H9 (cell line): Measurements from ENCODE around the gene CEMIP. TPM values are rescaled to one million over a fixed set of nuclear protein-coding genes. Genes with fewer than 3 reads are reported as not detected.

Source experiments
- DNase-seq: peaks from one replicate; pipeline ENCODE4 v3.0.0-alpha.2; 2017
- H2AFZ ChIP-seq: one replicate; pipeline ENCODE4 v1.6.1; 2013; ENCODE audit warnings: mild to moderate bottlenecking, low read length, control low read depth, moderate library complexity
- H2AK5ac ChIP-seq: 2 replicates; pipeline ENCODE4 v1.6.1; 2013; ENCODE audit warnings: low read length, control low read depth, mixed read lengths; ENCODE audit not compliant: insufficient read length
- H2BK120ac ChIP-seq: one replicate; pipeline ENCODE4 v1.6.1; 2013; ENCODE audit warnings: low read depth, mild to moderate bottlenecking, low read length, control low read depth, inconsistent platforms; ENCODE audit not compliant: poor library complexity, severe bottlenecking
- H2BK12ac ChIP-seq: 2 replicates; pipeline ENCODE4 v1.6.1; 2013; ENCODE audit warnings: low read length, control low read depth, mixed read lengths, low read depth; ENCODE audit not compliant: insufficient read length
- H2BK15ac ChIP-seq: 2 replicates; pipeline ENCODE4 v1.6.1; 2013; ENCODE audit warnings: low read depth, low read length, control low read depth
- H2BK20ac ChIP-seq: one replicate; pipeline ENCODE4 v1.6.1; 2013; ENCODE audit warnings: low read depth, mild to moderate bottlenecking, low read length, control low read depth, inconsistent platforms; ENCODE audit not compliant: poor library complexity, severe bottlenecking
- H2BK5ac ChIP-seq: 2 replicates; pipeline ENCODE4 v1.6.1; 2013; ENCODE audit warnings: low read length, control low read depth, mixed read lengths; ENCODE audit not compliant: insufficient read length
- H3K14ac ChIP-seq: 2 replicates; pipeline ENCODE4 v1.6.1; 2013; ENCODE audit warnings: low read length, control low read depth; ENCODE audit not compliant: insufficient read depth
- H3K18ac ChIP-seq: 2 replicates; pipeline ENCODE4 v1.6.1; 2013; ENCODE audit warnings: low read depth, mild to moderate bottlenecking, mixed read lengths, low read length, control low read depth; ENCODE audit not compliant: insufficient read length
- H3K23ac ChIP-seq: 2 replicates; pipeline ENCODE4 v1.6.1; 2013; ENCODE audit warnings: low read length, control low read depth, mixed read lengths, low read depth; ENCODE audit not compliant: insufficient read length
- H3K23me2 ChIP-seq: 2 replicates; pipeline ENCODE4 v1.6.1; 2013; ENCODE audit warnings: low read depth, mild to moderate bottlenecking, mixed read lengths, low read length, control low read depth; ENCODE audit not compliant: insufficient read length, poor library complexity, severe bottlenecking
- H3K27ac ChIP-seq: 2 replicates; pipeline ENCODE4 v1.5.1; 2013; ENCODE audit warnings: low read length, control low read depth, mixed read lengths, low read depth; ENCODE audit not compliant: insufficient read length
- H3K27me3 ChIP-seq: 2 replicates; pipeline ENCODE4 v1.6.1; 2013; ENCODE audit warnings: low read length, control low read depth, inconsistent platforms; ENCODE audit not compliant: insufficient read depth
- H3K4ac ChIP-seq: 2 replicates; pipeline ENCODE4 v1.6.1; 2013; ENCODE audit warnings: low read depth, mild to moderate bottlenecking, control low read depth, inconsistent platforms, low read length, moderate library complexity
- H3K4me1 ChIP-seq: 2 replicates; pipeline ENCODE4 v1.6.1; 2013; ENCODE audit warnings: low read length, control low read depth, inconsistent platforms; ENCODE audit not compliant: insufficient read depth
- H3K4me2 ChIP-seq: 2 replicates; pipeline ENCODE4 v1.6.1; 2013; ENCODE audit warnings: low read length, control low read depth, mixed read lengths; ENCODE audit not compliant: insufficient read length, insufficient read depth
- H3K56ac ChIP-seq: 2 replicates; pipeline ENCODE4 v1.6.1; 2013; ENCODE audit warnings: low read depth, mild to moderate bottlenecking, mixed read lengths, low read length, control low read depth; ENCODE audit not compliant: insufficient read length
- H3K79me1 ChIP-seq: 2 replicates; pipeline ENCODE4 v1.6.1; 2013; ENCODE audit warnings: low read depth, mild to moderate bottlenecking, moderate library complexity, low read length, control low read depth, inconsistent platforms; ENCODE audit not compliant: insufficient read depth, poor library complexity, severe bottlenecking
- H3K79me2 ChIP-seq: 2 replicates; pipeline ENCODE4 v1.6.1; 2013; ENCODE audit warnings: low read length, control low read depth, inconsistent platforms; ENCODE audit not compliant: insufficient read depth
- H3K9ac ChIP-seq: 2 replicates; pipeline ENCODE4 v1.6.1; 2013; ENCODE audit warnings: low read length, control low read depth, mixed read lengths; ENCODE audit not compliant: insufficient read length; ENCODE audit errors: extremely low read depth
- H3K9me3 ChIP-seq: one replicate; pipeline ENCODE4 v1.6.1; 2013; ENCODE audit warnings: low read depth, low read length, inconsistent platforms; ENCODE audit not compliant: control insufficient read depth
- H3T11ph ChIP-seq: one replicate; pipeline ENCODE4 v1.6.1; 2013; ENCODE audit warnings: mild to moderate bottlenecking, low read length, control low read depth, inconsistent platforms
- H4K20me1 ChIP-seq: one replicate; pipeline ENCODE4 v1.6.1; 2013; ENCODE audit not compliant: control insufficient read depth, insufficient read length, insufficient read depth
- H4K5ac ChIP-seq: 2 replicates; pipeline ENCODE4 v1.6.1; 2013; ENCODE audit warnings: low read depth, mild to moderate bottlenecking, mixed read lengths, low read length, control low read depth; ENCODE audit not compliant: insufficient read length
- H4K8ac ChIP-seq: replicated peaks from 2 replicates; pipeline ENCODE4 v1.6.1; 2013; ENCODE audit warnings: low read length, control low read depth, mixed read lengths, low read depth; ENCODE audit not compliant: insufficient read length
- H4K91ac ChIP-seq: 2 replicates; pipeline ENCODE4 v1.6.1; 2013; ENCODE audit warnings: low read depth, mild to moderate bottlenecking, moderate library complexity, mixed read lengths, low read length, control low read depth; ENCODE audit not compliant: insufficient read length
- H3K27ac Mint-ChIP-seq, 3 experiments: 2 replicates in 2 of 3; 3 replicates in 1 of 3; pipeline ENCODE4 v1.8.0; 2020 to 2021; ENCODE audit warnings: mixed read lengths in 3 of 3, mild to moderate bottlenecking in 1 of 3, moderate library complexity in 1 of 3
- H3K27me3 Mint-ChIP-seq: 2 replicates; pipeline ENCODE4 v1.8.0; 2021; ENCODE audit warnings: low read depth, mild to moderate bottlenecking, moderate library complexity, mixed read lengths
- H3K36me3 Mint-ChIP-seq, 3 experiments: 2 replicates in 2 of 3; 3 replicates in 1 of 3; pipeline ENCODE4 v1.8.0; 2020 to 2021; ENCODE audit warnings: low read depth in 3 of 3, mixed read lengths in 3 of 3; ENCODE audit not compliant: insufficient read depth in 1 of 3
- H3K4me1 Mint-ChIP-seq, 2 experiments: 2 replicates each; pipeline ENCODE4 v1.8.0; 2020; ENCODE audit warnings: mixed read lengths in 2 of 2
- H3K4me3 Mint-ChIP-seq, 2 experiments: 2 replicates in 1 of 2; 3 replicates in 1 of 2; pipeline ENCODE4 v1.8.0; 2020 to 2021; ENCODE audit warnings: mild to moderate bottlenecking in 2 of 2, mixed read lengths in 2 of 2, moderate library complexity in 1 of 2
- H3K9me3 Mint-ChIP-seq, 2 experiments: 2 replicates in 1 of 2; 3 replicates in 1 of 2; pipeline ENCODE4 v1.8.0; 2020; ENCODE audit warnings: mild to moderate bottlenecking in 2 of 2, mixed read lengths in 2 of 2, moderate library complexity in 1 of 2
- CTCF ChIP-seq: fragments of 200-600 bp; sonication (generic); conservative IDR thresholded peaks from 3 replicates; pipeline ENCODE4 v1.8.0; 2021; ENCODE audit warnings: antibody characterized with exemption, mild to moderate bottlenecking
- WGBS: extraction: QIAGEN DNeasy Blood & Tissue Kit; methylation state at CpG from one replicate; pipeline ENCODE4 v1.1.7; 2013; ENCODE audit warnings: missing lambda C conversion rate, low lambda C conversion rate, mixed read lengths; ENCODE audit not compliant: insufficient read length; ENCODE audit errors: extremely low coverage; 5-methylcytosine and 5-hydroxymethylcytosine counted together
- total RNA-seq: library from RNA; stranded (reverse); gene quantifications from 2 replicates; pipeline ENCODE4 v1.2.1, GENCODE V29; 2021

CEMIP gene
- total RNA-seq, 1 experiment from 2014 or later, result 0.09 TPM

- no peak overlapping the region for H2BK12ac ChIP-seq
- no CpG with 5 or more reads among the region's 4 CpGs for WGBS
- Mint-ChIP-seq H3K4me3 (no peak overlapping the region), H3K4me1 (peaks cover 13 to 19% of the 10 kb centered on the region in 2 experiments), H3K27me3 (0 out of 2 replicates have a peak, but pooled peaks cover 2% of the 10 kb centered on the region), H3K9me3 (peaks cover 0 to 3% of the 10 kb centered on the region in 2 experiments; a peak in 1 of 5 replicates), H3K36me3 (peaks cover 0 to 3% (median 0%) of the 10 kb centered on the region in 3 experiments; a peak in 4 of 7 replicates), H3K27ac (no peak overlapping the region)
- H3K9me3 ChIP-seq, result no peaks in the 10 kb centered on the region
- no peak overlapping the region for H3K4ac ChIP-seq
- H2AFZ ChIP-seq, result no peak overlapping the region
- DNase-seq, result no peak
- no peak overlapping the region for H3K23ac ChIP-seq
- H4K8ac ChIP-seq, result no peak overlapping the region
- H2BK15ac ChIP-seq, result no peak overlapping the region
- no peaks in the 10 kb centered on the region for H4K20me1 ChIP-seq
- no peaks in the 10 kb centered on the region for H3K27me3 ChIP-seq
- H2BK120ac ChIP-seq, result no peak overlapping the region
- H3K27ac ChIP-seq, result no peak overlapping the region
- TF ChIP-seq CTCF, result no peak
- no peak overlapping the region for H2AK5ac ChIP-seq
- H3T11ph ChIP-seq, result no peak overlapping the region
- H3K9ac ChIP-seq, result no peak overlapping the region
- H3K18ac ChIP-seq, result no peak overlapping the region
- no peak overlapping the region for H4K91ac ChIP-seq
- no peak overlapping the region for H4K5ac ChIP-seq
- no peak overlapping the region for H2BK5ac ChIP-seq
- H3K79me1 ChIP-seq, result no peaks in the 10 kb centered on the region
- no peak overlapping the region for H3K4me2 ChIP-seq
- H3K56ac ChIP-seq, result no peak overlapping the region
- H3K79me2 ChIP-seq, result no peaks in the 10 kb centered on the region
- H2BK20ac ChIP-seq, result no peak overlapping the region
- no peaks in the 10 kb centered on the region for H3K4me1 ChIP-seq
- no peaks in the 10 kb centered on the region for H3K23me2 ChIP-seq
- H3K14ac ChIP-seq, result no peak overlapping the region
Measured at GRCh38 chr15:80736560-80736959, 42.6 kb upstream of the CEMIP start.
